Neural cell (in vitro differentiated cells): ENCODE measurements around the gene RAI1. TPM values are rescaled to one million over a fixed set of nuclear protein-coding genes. Genes with fewer than 3 reads are reported as not detected.
A peak's percentile ranks its signal among the peaks of the same experiment; 100 is the strongest.

Experiments
- H2AFZ ChIP-seq: fragments of 200-600, 300-800 bp; sonication (generic), shearing (Covaris generic); 2 replicates; pipeline ENCODE4 v1.6.0; 2014; ENCODE audit warnings: low read depth, mild to moderate bottlenecking, antibody characterized with exemption, low read length, moderate library complexity
- H3F3A ChIP-seq: fragments of 200-600 bp; shearing (Covaris generic); 2 replicates; pipeline ENCODE4 v1.6.1; 2016; ENCODE audit warnings: mild to moderate bottlenecking, moderate library complexity, mixed read lengths, antibody characterized with exemption, low read length; ENCODE audit not compliant: insufficient read depth, poor library complexity, severe bottlenecking
- H3K27ac ChIP-seq: fragments of 200-600, 300-800 bp; sonication (generic), shearing (Covaris generic); 2 replicates; pipeline ENCODE4 v1.5.1; 2014; ENCODE audit warnings: mild to moderate bottlenecking, low read length, moderate library complexity
- H3K27me3 ChIP-seq: fragments of 300-800, 200-600 bp; sonication (generic), shearing (Covaris generic); 2 replicates; pipeline ENCODE4 v1.6.0; 2014; ENCODE audit warnings: mild to moderate bottlenecking, low read depth, low read length, moderate library complexity; ENCODE audit not compliant: insufficient read depth
- H3K36me3 ChIP-seq: fragments of 300-800, 200-600 bp; sonication (generic), shearing (Covaris generic); 2 replicates; pipeline ENCODE4 v1.5.1; 2014; ENCODE audit warnings: mild to moderate bottlenecking, antibody characterized with exemption, low read length, moderate library complexity; ENCODE audit not compliant: insufficient read depth
- H3K4me2 ChIP-seq: fragments of 300-800, 200-600 bp; sonication (generic), shearing (Covaris generic); 2 replicates; pipeline ENCODE4 v1.6.0; 2014; ENCODE audit warnings: mild to moderate bottlenecking, low read length
- H3K4me3 ChIP-seq: fragments of 300-800, 200-600 bp; sonication (generic), shearing (Covaris generic); 2 replicates; pipeline ENCODE4 v1.5.1; 2014; ENCODE audit warnings: mild to moderate bottlenecking, low read length, moderate library complexity
- H3K79me2 ChIP-seq: fragments of 200-600 bp; shearing (Covaris generic); replicated peaks from 2 replicates; pipeline ENCODE4 v1.6.0; 2014; ENCODE audit warnings: mild to moderate bottlenecking, low read length, moderate library complexity; ENCODE audit not compliant: insufficient read depth
- H3K9ac ChIP-seq: fragments of 300-800, 200-600 bp; sonication (generic), shearing (Covaris generic); 2 replicates; pipeline ENCODE4 v1.6.1; 2016; ENCODE audit warnings: mild to moderate bottlenecking, low read length, mixed read lengths
- H3K9me2 ChIP-seq: fragments of 200-600 bp; shearing (Covaris generic); 2 replicates; pipeline ENCODE4 v1.6.1; 2016; ENCODE audit warnings: mild to moderate bottlenecking, low read length, mixed read lengths; ENCODE audit not compliant: insufficient read depth
- H3K9me3 ChIP-seq: fragments of 200-600, 300-800 bp; sonication (generic), shearing (Covaris generic); 2 replicates; pipeline ENCODE4 v1.6.1; 2016; ENCODE audit warnings: mild to moderate bottlenecking, mixed run types, low read length, moderate library complexity, mixed read lengths
- H4K20me1 ChIP-seq: fragments of 200-600 bp; shearing (Covaris generic); 2 replicates; pipeline ENCODE4 v1.6.1; 2016; ENCODE audit warnings: mild to moderate bottlenecking, mixed run types; ENCODE audit not compliant: insufficient read depth
- CTCF ChIP-seq: fragments of 450-650 bp; IDR thresholded peaks from 2 replicates; pipeline ENCODE4 v1.5.1; 2014; ENCODE audit warnings: antibody characterized with exemption, mild to moderate bottlenecking, moderate library complexity; ENCODE audit not compliant: poor library complexity, severe bottlenecking
- EP300 ChIP-seq: fragments of 450-650 bp; conservative IDR thresholded peaks from 2 replicates; pipeline ENCODE4 v1.6.1; 2014; ENCODE audit warnings: antibody characterized with exemption, mild to moderate bottlenecking, moderate library complexity; ENCODE audit not compliant: poor library complexity, severe bottlenecking
- EZH2 ChIP-seq: fragments of 200-600, 300-800 bp; shearing (Covaris generic), sonication (generic); IDR thresholded peaks from 2 replicates; pipeline ENCODE4 v1.6.1; 2014; ENCODE audit warnings: antibody characterized with exemption, low read length, borderline replicate concordance, mild to moderate bottlenecking; ENCODE audit not compliant: insufficient read depth, poor library complexity, severe bottlenecking
- MXI1 ChIP-seq: fragments of 450-650 bp; conservative IDR thresholded peaks from 2 replicates; pipeline ENCODE4 v1.6.1; 2014; ENCODE audit warnings: antibody characterized with exemption, mild to moderate bottlenecking; ENCODE audit not compliant: poor library complexity, severe bottlenecking
- POLR2AphosphoS5 ChIP-seq: IDR thresholded peaks from 2 replicates; pipeline ENCODE4 v1.6.1; 2012
- RAD21 ChIP-seq: fragments of 450-650 bp; conservative IDR thresholded peaks from 2 replicates; pipeline ENCODE4 v1.6.1; 2014; ENCODE audit warnings: antibody characterized with exemption, mild to moderate bottlenecking, moderate library complexity
- SMC3 ChIP-seq: fragments of 450-650 bp; conservative IDR thresholded peaks from 2 replicates; pipeline ENCODE4 v1.6.1; 2014; ENCODE audit warnings: antibody characterized with exemption, mild to moderate bottlenecking, moderate library complexity; ENCODE audit not compliant: poor library complexity
- TAF1 ChIP-seq: IDR thresholded peaks from 2 replicates; pipeline ENCODE4 v1.6.1; 2012; ENCODE audit warnings: low read depth
- polyA plus RNA-seq: library from polyadenylated mRNA; depleted of rRNA; stranded (reverse); fragments of >200 nt; gene quantifications from 2 replicates; pipeline ENCODE4 v1.2.3, GENCODE V29; 2014
- TF ChIP-seq, protein P1 (sequence below): IDR thresholded peaks from 2 replicates; pipeline ENCODE4 v1.6.1; 2012; ENCODE audit warnings: borderline replicate concordance

Gene RAI1
- polyA plus RNA-seq, 1 donor from 2014 or later = 16.9 TPM

- H2AFZ ChIP-seq = no peak overlapping the region
- H3K79me2 ChIP-seq = peaks cover 100% of the 10 kb centered on the region
- H3K9ac ChIP-seq = peak overlapping the region; percentile 63
These were observed 19.2 kb downstream of the RAI1 start for GRCh38 chr17:17700251-17700969.

GRCh38 chr17:17701112-17701511 is 19.9 kb downstream of the RAI1 start:
- TF ChIP-seq SMC3 = no peak
- no peak for TF ChIP-seq POLR2AphosphoS5
- no peak for TF ChIP-seq RAD21
- no peak for TF ChIP-seq EZH2
- no peak for TF ChIP-seq MXI1
- TF ChIP-seq, protein P1, sequence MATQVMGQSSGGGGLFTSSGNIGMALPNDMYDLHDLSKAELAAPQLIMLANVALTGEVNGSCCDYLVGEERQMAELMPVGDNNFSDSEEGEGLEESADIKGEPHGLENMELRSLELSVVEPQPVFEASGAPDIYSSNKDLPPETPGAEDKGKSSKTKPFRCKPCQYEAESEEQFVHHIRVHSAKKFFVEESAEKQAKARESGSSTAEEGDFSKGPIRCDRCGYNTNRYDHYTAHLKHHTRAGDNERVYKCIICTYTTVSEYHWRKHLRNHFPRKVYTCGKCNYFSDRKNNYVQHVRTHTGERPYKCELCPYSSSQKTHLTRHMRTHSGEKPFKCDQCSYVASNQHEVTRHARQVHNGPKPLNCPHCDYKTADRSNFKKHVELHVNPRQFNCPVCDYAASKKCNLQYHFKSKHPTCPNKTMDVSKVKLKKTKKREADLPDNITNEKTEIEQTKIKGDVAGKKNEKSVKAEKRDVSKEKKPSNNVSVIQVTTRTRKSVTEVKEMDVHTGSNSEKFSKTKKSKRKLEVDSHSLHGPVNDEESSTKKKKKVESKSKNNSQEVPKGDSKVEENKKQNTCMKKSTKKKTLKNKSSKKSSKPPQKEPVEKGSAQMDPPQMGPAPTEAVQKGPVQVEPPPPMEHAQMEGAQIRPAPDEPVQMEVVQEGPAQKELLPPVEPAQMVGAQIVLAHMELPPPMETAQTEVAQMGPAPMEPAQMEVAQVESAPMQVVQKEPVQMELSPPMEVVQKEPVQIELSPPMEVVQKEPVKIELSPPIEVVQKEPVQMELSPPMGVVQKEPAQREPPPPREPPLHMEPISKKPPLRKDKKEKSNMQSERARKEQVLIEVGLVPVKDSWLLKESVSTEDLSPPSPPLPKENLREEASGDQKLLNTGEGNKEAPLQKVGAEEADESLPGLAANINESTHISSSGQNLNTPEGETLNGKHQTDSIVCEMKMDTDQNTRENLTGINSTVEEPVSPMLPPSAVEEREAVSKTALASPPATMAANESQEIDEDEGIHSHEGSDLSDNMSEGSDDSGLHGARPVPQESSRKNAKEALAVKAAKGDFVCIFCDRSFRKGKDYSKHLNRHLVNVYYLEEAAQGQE = no peak
- no peak for TF ChIP-seq CTCF
- no peak for TF ChIP-seq EP300
- no peak for TF ChIP-seq TAF1
- Histone ChIP-seq H3K36me3 (no peaks in the 10 kb centered on the region), H3K4me2 (peak overlapping the region; percentile 65), H3K4me3 (peak overlapping the region; percentile 62), H3K27me3 (no peaks in the 10 kb centered on the region), H3K27ac (peak overlapping the region; percentile 31), H4K20me1 (no peaks in the 10 kb centered on the region), H3K9ac (peak overlapping the region; percentile 63), H3K79me2 (peaks cover 95% of the 10 kb centered on the region), H3K9me2 (no peaks in the 10 kb centered on the region), H3K9me3 (no peaks in the 10 kb centered on the region), H2AFZ (no peak overlapping the region), H3F3A (no peaks in the 10 kb centered on the region)

More at GRCh38 chr17:17700251-17700969, 19.2 kb downstream of the RAI1 start:
- H3K27me3 ChIP-seq = no peaks in the 10 kb centered on the region
- H4K20me1 ChIP-seq = no peaks in the 10 kb centered on the region
- H3K27ac ChIP-seq = peak overlapping the region; percentile 34
- no peaks in the 10 kb centered on the region for H3K9me3 ChIP-seq
- no peaks in the 10 kb centered on the region for H3K9me2 ChIP-seq
- H3K4me3 ChIP-seq = peak overlapping the region; percentile 62
- H3F3A ChIP-seq = peaks cover 4% of the 10 kb centered on the region
- H3K36me3 ChIP-seq = no peaks in the 10 kb centered on the region
- H3K4me2 ChIP-seq = peak overlapping the region; percentile 65
- TF ChIP-seq POLR2AphosphoS5 (peak; percentile 38), SMC3 (no peak)
